Measurements from ENCODE around the gene ITFG1.

ITFG1 gene

GRCh38 chr16:47460711-47461597 is at the start of gene ITFG1, which contains the start of gene PHKB:
Gene ITFG1 (minus strand): TSS chr16:47461063. CDS start chr16:47461045, 18 bp downstream.
Gene PHKB (plus strand): TSS chr16:47461331. CDS start chr16:47461351, 20 bp downstream.
- peak; percentile 86 for DNase-seq (ENCODE audit: low read depth in 2 of 2)

- no peak for DNase-seq (ENCODE audit: low read depth in 2 of 2)
Observed at GRCh38 chr16:47507701-47508100, 46.8 kb upstream of the ITFG1 start.

GRCh38 chr16:47506800-47507199 is 45.9 kb upstream of the ITFG1 start:
- DNase-seq (ENCODE audit: low read depth in 2 of 2): no peak

GRCh38 chr16:47504599-47504998 is 43.7 kb upstream of the ITFG1 start:
- DNase-seq (ENCODE audit: low read depth in 2 of 2): no peak

- no peak for DNase-seq (ENCODE audit: low read depth in 2 of 2)
Observed at GRCh38 chr16:47503936-47504335, 43.1 kb upstream of the ITFG1 start.

GRCh38 chr16:47499700-47500264 is 38.9 kb upstream of the ITFG1 start:
- DNase-seq (ENCODE audit: low read depth in 2 of 2): no peak

GRCh38 chr16:47499080-47499699 is 38.3 kb upstream of the ITFG1 start:
- DNase-seq (ENCODE audit: low read depth in 2 of 2): no peak

- no peak for DNase-seq (ENCODE audit: low read depth in 2 of 2)
Observed at GRCh38 chr16:47493381-47494337, 32.8 kb upstream of the ITFG1 start.

- DNase-seq (ENCODE audit: low read depth in 2 of 2): peak; percentile 6 to 9
Observed at GRCh38 chr16:47492428-47493377, 31.8 kb upstream of the ITFG1 start.

- DNase-seq (ENCODE audit: low read depth in 2 of 2): no peak
Observed at GRCh38 chr16:47492036-47492427, 31.2 kb upstream of the ITFG1 start.

GRCh38 chr16:47490471-47490870 is 29.6 kb upstream of the ITFG1 start:
- DNase-seq (ENCODE audit: low read depth in 2 of 2): no peak

- DNase-seq (ENCODE audit: low read depth in 2 of 2): no peak
Observed at GRCh38 chr16:47488051-47488450, 27.2 kb upstream of the ITFG1 start.

GRCh38 chr16:47486856-47487255 is 26.0 kb upstream of the ITFG1 start:
- no peak for DNase-seq (ENCODE audit: low read depth in 2 of 2)

- DNase-seq (ENCODE audit: low read depth in 2 of 2): no peak
Observed at GRCh38 chr16:47483616-47484015, 22.8 kb upstream of the ITFG1 start.

GRCh38 chr16:47481698-47482374 is 21.0 kb upstream of the ITFG1 start:
- DNase-seq (ENCODE audit: low read depth in 2 of 2): no peak

- DNase-seq (ENCODE audit: low read depth in 2 of 2): no peak
Observed at GRCh38 chr16:47480410-47480809, 19.5 kb upstream of the ITFG1 start.

GRCh38 chr16:47477679-47478078 is 16.8 kb upstream of the ITFG1 start:
- DNase-seq (ENCODE audit: low read depth in 2 of 2): no peak

- no peak for DNase-seq (ENCODE audit: low read depth in 2 of 2)
Observed at GRCh38 chr16:47476654-47477345, 15.9 kb upstream of the ITFG1 start.

- DNase-seq (ENCODE audit: low read depth in 2 of 2): no peak
Observed at GRCh38 chr16:47475786-47476185, 14.9 kb upstream of the ITFG1 start.

All from fibroblast of skin of left biceps (primary cell).